PC-9 (cell line): Measurements from ENCODE around the gene CETP. TPM values are rescaled to one million over a fixed set of nuclear protein-coding genes. Genes with fewer than 3 reads are reported as not detected.

Source experiments
- BruUV-seq: library from RNA; stranded (reverse); fragments of 400-500 nt; replicated peaks from 2 replicates; lab custom pipeline; 2021; lab: Mats Ljungman, UMichigan
- CTCF ChIA-PET: fragments of 300-600 bp; sonication (Branson Sonifier 250); formaldehyde crosslinking; loops from one replicate; lab custom pipeline; 2022; ENCODE audit warnings: antibody characterized with exemption; lab: Charles Lee
- POLR2A ChIA-PET: fragments of 300-600 bp; sonication (Branson Sonifier 250); formaldehyde crosslinking; loops from one replicate; lab custom pipeline; 2022; ENCODE audit warnings: antibody characterized with exemption; ENCODE audit not compliant: unreplicated experiment; lab: Charles Lee
- DNase-seq, 2 experiments: peaks; one replicate each; pipeline versions ENCODE4 v3.0.0 to v3.0.0-alpha.2; 2015 to 2022; ENCODE audit warnings: mixed read lengths in 1 of 2
- H2AFZ ChIP-seq: fragments of 200-600 bp; sonication (generic); 2 replicates; pipeline ENCODE4 v1.8.1; 2017; ENCODE audit warnings: antibody characterized with exemption
- H3F3A ChIP-seq: fragments of 200-600 bp; sonication (generic); 2 replicates; pipeline ENCODE4 v1.8.1; 2017; ENCODE audit warnings: antibody characterized with exemption, mild to moderate bottlenecking, low read depth; ENCODE audit not compliant: insufficient read depth
- H3K27ac ChIP-seq: fragments of 200-600 bp; sonication (generic); 2 replicates; pipeline ENCODE4 v1.6.1; 2016; ENCODE audit warnings: mixed run types
- H3K27me3 ChIP-seq: fragments of 200-600 bp; sonication (generic); 2 replicates; pipeline ENCODE4 v1.6.1; 2016; ENCODE audit warnings: low read depth, mixed run types; ENCODE audit not compliant: insufficient read depth
- H3K36me3 ChIP-seq: fragments of 200-600 bp; sonication (generic); 2 replicates; pipeline ENCODE4 v1.6.1; 2016; ENCODE audit warnings: low read depth, mixed run types
- H3K4me1 ChIP-seq: fragments of 200-600 bp; sonication (generic); replicated peaks from 2 replicates; pipeline ENCODE4 v1.6.1; 2016; ENCODE audit warnings: mixed run types; ENCODE audit not compliant: insufficient read depth
- H3K4me2 ChIP-seq: fragments of 200-600 bp; sonication (generic); 2 replicates; pipeline ENCODE4 v1.6.1; 2017; ENCODE audit warnings: mixed run types
- H3K4me3 ChIP-seq: fragments of 200-600 bp; sonication (generic); 2 replicates; pipeline ENCODE4 v1.6.1; 2016; ENCODE audit warnings: mixed run types
- H3K79me2 ChIP-seq: fragments of 200-600 bp; sonication (generic); 2 replicates; pipeline ENCODE4 v1.6.1; 2017; ENCODE audit warnings: low read depth, mixed run types
- H3K9me2 ChIP-seq: fragments of 200-600 bp; sonication (generic); 2 replicates; pipeline ENCODE4 v1.8.1; 2017; ENCODE audit warnings: mild to moderate bottlenecking; ENCODE audit not compliant: insufficient read depth
- H3K9me3 ChIP-seq: fragments of 200-600 bp; sonication (generic); 2 replicates; pipeline ENCODE4 v1.8.1; 2016; ENCODE audit warnings: low read depth; ENCODE audit not compliant: insufficient read depth
- H4K20me1 ChIP-seq: fragments of 200-600 bp; sonication (generic); 2 replicates; pipeline ENCODE4 v1.8.1; 2017; ENCODE audit not compliant: insufficient read depth
- EZH2 ChIP-seq: fragments of 200-600 bp; sonication (generic); IDR thresholded peaks from 2 replicates; pipeline ENCODE4 v1.8.0; 2017; ENCODE audit warnings: antibody characterized with exemption, low read depth
- intact Hi-C: fragments of 100-400 bp; cut with micrococcal nuclease; formaldehyde crosslinking; loops from one replicate; pipeline ENCODE4 v1.10.0; 2022; ENCODE audit not compliant: unreplicated experiment
- total RNA-seq: library from RNA; stranded (reverse); gene quantifications from 2 replicates; pipeline ENCODE4 v1.2.3, GENCODE V29; 2021
- TF ChIP-seq, protein P1 (sequence below): fragments of 200-600 bp; sonication (generic); conservative IDR thresholded peaks from 2 replicates; pipeline ENCODE4 v1.6.1; 2017; ENCODE audit warnings: mixed run types, antibody characterized with exemption, mild to moderate bottlenecking, moderate library complexity

CETP gene
- total RNA-seq, 1 experiment from 2014 or later = not detected

DNA sequence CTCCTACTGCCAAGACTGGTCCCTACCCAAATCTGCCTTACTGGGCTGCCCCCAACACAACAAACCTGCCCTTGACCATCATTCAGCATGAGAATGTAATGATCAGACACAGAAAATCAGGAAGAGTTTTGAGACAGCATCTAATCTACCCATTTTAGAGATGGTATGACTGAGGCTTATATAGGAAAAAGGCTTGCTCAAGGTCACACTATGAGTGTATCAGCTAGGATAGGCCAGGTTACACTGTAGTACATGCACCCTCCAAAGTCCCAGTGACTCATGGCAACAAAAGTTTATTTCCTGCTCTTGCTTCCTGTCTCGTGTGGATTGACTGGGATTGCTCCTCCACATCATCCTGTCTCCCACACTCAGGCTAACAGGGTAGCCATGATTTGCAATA lies 55.5 kb downstream of the CETP start:
- CTCF ChIA-PET = no interaction called here
- no peak overlapping the region for H3K4me2 ChIP-seq
- intact Hi-C loops = no loop called here
- no peaks in the 10 kb centered on the region for H3K9me3 ChIP-seq
- no peaks in the 10 kb centered on the region for H4K20me1 ChIP-seq
- TF ChIP-seq, protein P1, sequence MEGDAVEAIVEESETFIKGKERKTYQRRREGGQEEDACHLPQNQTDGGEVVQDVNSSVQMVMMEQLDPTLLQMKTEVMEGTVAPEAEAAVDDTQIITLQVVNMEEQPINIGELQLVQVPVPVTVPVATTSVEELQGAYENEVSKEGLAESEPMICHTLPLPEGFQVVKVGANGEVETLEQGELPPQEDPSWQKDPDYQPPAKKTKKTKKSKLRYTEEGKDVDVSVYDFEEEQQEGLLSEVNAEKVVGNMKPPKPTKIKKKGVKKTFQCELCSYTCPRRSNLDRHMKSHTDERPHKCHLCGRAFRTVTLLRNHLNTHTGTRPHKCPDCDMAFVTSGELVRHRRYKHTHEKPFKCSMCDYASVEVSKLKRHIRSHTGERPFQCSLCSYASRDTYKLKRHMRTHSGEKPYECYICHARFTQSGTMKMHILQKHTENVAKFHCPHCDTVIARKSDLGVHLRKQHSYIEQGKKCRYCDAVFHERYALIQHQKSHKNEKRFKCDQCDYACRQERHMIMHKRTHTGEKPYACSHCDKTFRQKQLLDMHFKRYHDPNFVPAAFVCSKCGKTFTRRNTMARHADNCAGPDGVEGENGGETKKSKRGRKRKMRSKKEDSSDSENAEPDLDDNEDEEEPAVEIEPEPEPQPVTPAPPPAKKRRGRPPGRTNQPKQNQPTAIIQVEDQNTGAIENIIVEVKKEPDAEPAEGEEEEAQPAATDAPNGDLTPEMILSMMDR = no peak
- TF ChIP-seq EZH2 = no peak
- H3K36me3 ChIP-seq = no peaks in the 10 kb centered on the region; the same call in 1 of the 2 replicates
- no peak for DNase-seq
- no peak overlapping the region for H2AFZ ChIP-seq
- no TSS peak for BruUV-seq
- no peaks in the 10 kb centered on the region for H3K9me2 ChIP-seq
- H3K79me2 ChIP-seq = no peaks in the 10 kb centered on the region
- POLR2A ChIA-PET = no interaction called here
- H3K27ac ChIP-seq = no peak overlapping the region
- H3K4me1 ChIP-seq = peaks cover 17% of the 10 kb centered on the region
- H3K27me3 ChIP-seq = no peaks in the 10 kb centered on the region
- no peak overlapping the region for H3K4me3 ChIP-seq
- H3F3A ChIP-seq = peaks cover 15% of the 10 kb centered on the region

DNA sequence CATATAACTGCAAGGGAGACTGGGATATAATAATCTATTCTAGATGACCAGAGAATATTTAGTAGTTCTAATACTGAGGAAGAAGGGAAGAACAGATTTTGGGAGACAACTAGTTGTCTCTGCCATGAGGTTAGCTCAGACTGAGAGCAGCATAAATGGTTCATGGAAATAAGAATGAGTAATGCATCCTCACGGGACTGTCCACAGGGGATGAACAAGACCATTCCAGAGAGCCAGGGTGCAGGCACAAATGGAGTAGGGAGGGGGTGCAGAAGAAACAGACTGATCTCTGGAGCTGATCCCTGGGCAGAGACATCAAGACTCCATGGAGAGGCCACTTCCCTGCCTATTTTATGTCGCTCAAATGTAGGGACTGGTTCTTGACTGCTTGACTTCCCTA lies 58.0 kb downstream of the CETP start:
- no peaks in the 10 kb centered on the region for H3K79me2 ChIP-seq
- H3K4me1 ChIP-seq = no peaks in the 10 kb centered on the region
- H3K27ac ChIP-seq = no peak overlapping the region
- CTCF ChIA-PET = no interaction called here
- no peak for DNase-seq
- H4K20me1 ChIP-seq = no peaks in the 10 kb centered on the region
- H3K4me3 ChIP-seq = no peak overlapping the region
- no peaks in the 10 kb centered on the region; the same call in 1 of the 2 replicates for H3K36me3 ChIP-seq
- no peak overlapping the region for H2AFZ ChIP-seq
- BruUV-seq = no TSS peak
- H3K9me2 ChIP-seq = no peaks in the 10 kb centered on the region
- POLR2A ChIA-PET = no interaction called here
- no peaks in the 10 kb centered on the region for H3F3A ChIP-seq
- H3K27me3 ChIP-seq = no peaks in the 10 kb centered on the region
- TF ChIP-seq EZH2 = no peak
- TF ChIP-seq, protein P1 = no peak
- no peaks in the 10 kb centered on the region for H3K9me3 ChIP-seq
- H3K4me2 ChIP-seq = no peak overlapping the region
- intact Hi-C loops = no loop called here

GRCh38 chr16:57020651-57021050 lies 58.9 kb downstream of the CETP start:
- H4K20me1 ChIP-seq = no peaks in the 10 kb centered on the region
- H3F3A ChIP-seq = no peaks in the 10 kb centered on the region
- no peak overlapping the region for H2AFZ ChIP-seq
- no peak overlapping the region for H3K27ac ChIP-seq
- TF ChIP-seq EZH2 = no peak
- TF ChIP-seq, protein P1 = no peak
- H3K4me1 ChIP-seq = no peaks in the 10 kb centered on the region
- no peak overlapping the region for H3K4me3 ChIP-seq
- no TSS peak for BruUV-seq
- no peaks in the 10 kb centered on the region for H3K9me3 ChIP-seq
- POLR2A ChIA-PET = interaction anchor here (0.6 kb wide), 1 partner anchor 167 kb away, joined by 4 read pairs; no protein-coding TSS in a partner anchor
- intact Hi-C loops = no loop called here
- H3K79me2 ChIP-seq = no peaks in the 10 kb centered on the region
- H3K27me3 ChIP-seq = no peaks in the 10 kb centered on the region
- no peak for DNase-seq
- no peaks in the 10 kb centered on the region for H3K9me2 ChIP-seq
- no peaks in the 10 kb centered on the region; the same call in 1 of the 2 replicates for H3K36me3 ChIP-seq
- CTCF ChIA-PET = no interaction called here
- H3K4me2 ChIP-seq = no peak overlapping the region
